ENCODE measurements around the gene CALCA. TPM values are rescaled to one million over a fixed set of nuclear protein-coding genes. Genes with fewer than 3 reads are reported as not detected.

Gene CALCA
- total RNA-seq, 1 donor from 2014 or later: 0.51 TPM

DNA sequence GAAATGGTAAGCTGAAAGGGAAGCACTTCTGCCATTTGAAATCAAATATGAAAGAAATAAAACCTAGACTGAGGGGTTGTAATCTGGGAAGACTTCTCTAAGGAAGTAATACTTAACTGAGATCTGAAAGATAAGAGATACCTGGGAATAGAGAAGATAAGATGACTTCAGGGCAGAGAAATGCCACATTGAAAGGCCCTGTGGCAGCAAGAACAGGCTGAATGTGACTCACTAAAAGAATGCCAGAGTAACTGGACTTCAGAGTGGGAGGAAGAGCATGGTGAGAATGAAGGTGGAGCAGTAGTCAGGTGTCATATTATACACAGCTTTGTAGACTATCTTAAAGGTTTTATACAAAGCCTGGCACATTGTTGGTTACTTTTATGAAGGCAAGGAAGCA is 17.6 kb downstream of the CALCA start:
- DNase-seq (ENCODE audit: low spot score): no peak
- intact Hi-C loops (cut with DNase I): no loop called here

DNA sequence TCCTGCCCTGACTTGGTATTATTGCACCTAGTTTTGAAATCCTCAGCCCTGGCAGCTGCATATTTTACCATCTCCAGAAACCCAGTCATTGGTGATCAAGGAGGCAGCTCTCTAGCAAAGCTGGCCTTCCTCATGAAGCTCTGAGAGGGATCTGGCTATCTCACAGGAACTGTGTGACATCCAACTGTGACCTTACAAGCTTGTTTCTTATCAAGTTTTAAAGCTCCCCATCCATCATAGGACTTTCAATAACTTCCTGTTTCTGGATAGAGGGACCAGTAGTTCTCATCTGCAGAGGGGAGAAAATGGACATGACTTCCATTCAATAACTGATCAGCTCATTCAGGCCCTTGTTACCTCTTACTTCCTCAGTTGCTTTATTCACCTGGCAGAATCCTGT is 18.2 kb downstream of the CALCA start:
- intact Hi-C loops (cut with DNase I): no loop called here

DNA sequence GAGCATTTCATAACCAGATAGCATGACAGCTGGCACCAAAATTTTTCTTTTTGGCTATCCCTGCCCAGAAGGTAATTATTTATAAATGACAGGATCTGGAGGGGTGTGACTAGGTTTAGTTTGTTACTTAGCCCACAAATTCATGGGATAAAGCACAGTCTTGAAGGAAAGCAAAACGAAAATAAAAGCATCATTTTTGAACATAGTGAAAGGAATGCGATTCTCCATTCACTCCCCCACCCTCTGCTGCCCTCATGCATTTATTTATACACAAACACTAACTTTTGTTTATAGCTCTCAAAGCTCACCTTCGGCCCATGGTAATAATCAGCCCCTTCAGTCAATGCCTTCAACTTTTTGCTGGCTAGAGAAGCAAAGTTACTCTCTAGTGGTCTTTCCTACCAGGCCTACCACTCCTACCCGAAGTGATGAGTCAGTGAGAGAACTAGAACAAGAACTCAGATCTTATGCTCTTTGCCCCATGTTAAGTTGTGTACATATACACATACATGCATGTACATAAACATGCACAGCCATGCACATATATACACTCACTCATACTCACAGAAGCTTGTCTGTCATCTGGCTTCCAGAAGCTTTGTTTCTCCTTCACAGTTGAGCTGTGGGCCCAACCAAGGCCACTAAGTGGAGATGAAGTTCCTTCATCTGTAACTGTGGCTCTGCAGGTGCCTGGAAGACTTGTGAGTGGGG is 22.6 kb downstream of the CALCA start:
- intact Hi-C loops (cut with DNase I): no loop called here
- DNase-seq (ENCODE audit: low spot score): no peak

More for the DNA sequence above, 18.2 kb downstream of the CALCA start:
- DNase-seq (ENCODE audit: low spot score): no peak

DNA sequence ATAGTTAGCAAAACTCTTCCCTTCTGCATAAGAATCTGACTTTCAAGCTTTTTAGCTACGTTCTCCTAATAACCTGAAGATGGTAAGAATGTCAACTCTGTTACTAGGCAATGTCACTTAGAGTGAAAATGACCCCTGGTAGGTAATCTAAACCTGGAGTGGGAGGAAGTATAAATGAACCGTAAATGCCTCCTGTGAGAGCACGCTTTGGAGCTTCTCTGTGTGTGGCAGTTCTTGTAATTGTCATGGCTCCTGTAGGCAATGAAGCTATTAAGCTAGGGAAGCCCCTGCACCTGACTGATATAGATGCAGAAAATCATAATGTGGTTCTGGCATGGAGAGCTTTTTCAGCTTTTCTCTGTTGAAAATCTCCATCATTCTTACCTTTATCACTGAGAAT is 29.4 kb downstream of the CALCA start:
- no peak for DNase-seq (ENCODE audit: low spot score)
- intact Hi-C loops (cut with DNase I): no loop called here

DNA sequence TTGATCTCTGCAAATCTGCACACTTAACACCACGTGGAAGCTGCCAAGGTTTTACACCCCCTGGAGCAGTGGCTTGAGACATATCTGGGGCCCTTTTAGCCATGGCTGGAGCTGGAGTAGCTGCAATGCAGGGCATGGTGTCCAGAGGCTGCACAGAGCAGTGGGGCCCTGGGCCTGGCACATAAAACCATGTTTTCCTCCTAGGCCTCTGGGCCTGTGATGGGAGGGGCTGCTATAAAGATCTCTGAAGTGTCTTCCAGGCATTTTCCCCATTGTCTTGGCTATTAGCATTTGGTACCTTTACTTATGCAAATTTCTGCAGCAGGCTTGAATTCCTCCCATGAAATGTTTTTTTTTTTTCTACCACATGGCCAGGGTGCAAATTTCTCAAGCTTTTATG is 33.2 kb downstream of the CALCA start:
- intact Hi-C loops (cut with DNase I): no loop called here
- no peak for DNase-seq (ENCODE audit: low spot score)

DNA sequence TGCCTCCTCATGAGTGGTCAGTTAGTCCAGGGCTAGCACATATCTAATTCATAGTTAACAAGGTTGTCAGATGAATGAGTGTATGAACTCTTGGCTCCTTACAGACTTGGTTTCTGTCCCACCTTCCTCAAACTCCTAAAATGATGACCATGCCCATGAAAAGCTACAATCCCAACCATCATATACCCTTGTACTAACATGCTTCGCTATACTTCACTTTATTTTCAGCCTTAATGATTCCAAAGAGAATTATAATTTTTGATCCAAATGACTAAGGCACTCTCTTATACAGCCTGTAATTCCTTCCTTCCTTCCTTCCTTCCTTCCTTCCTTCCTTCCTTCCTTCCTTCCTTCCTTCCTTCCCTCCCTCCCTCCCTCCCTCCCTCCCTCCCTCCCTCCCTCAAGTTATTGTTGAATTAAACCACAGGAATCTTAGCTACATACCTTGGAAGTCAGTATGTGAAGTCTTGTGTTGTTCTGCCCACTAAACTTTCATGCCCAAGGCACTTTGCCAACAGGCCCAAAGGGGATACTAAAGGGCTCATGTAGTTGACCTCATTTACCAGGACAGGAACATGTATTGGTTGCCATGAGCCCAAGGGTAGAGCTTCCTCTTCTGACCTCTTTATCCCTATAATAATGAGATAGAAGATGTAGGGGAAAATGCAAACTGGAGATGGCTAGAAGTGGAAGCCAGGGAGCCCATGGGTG is 37.4 kb downstream of the CALCA start:
- DNase-seq (ENCODE audit: low spot score): no peak
- intact Hi-C loops (cut with DNase I): no loop called here

DNA sequence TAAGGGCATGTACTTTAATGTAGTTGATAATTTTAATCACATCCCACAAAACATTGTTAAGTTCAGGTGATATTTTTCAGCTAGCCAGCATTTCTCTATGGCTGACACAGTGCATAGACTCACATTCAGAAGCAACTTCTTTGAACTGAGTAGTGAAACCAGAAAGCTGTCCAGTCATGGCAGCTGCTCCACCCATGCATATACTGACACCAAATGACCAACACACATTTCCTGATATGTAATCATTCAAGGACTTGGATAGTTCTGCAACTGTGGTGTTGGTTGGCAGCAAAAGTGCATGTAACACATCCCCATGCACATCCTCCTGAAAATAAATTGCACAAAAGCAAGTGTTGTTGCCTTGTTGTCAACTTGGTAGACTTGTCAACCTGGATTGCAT is 39.7 kb downstream of the CALCA start:
- DNase-seq (ENCODE audit: low spot score): no peak
- intact Hi-C loops (cut with DNase I): no loop called here

DNA sequence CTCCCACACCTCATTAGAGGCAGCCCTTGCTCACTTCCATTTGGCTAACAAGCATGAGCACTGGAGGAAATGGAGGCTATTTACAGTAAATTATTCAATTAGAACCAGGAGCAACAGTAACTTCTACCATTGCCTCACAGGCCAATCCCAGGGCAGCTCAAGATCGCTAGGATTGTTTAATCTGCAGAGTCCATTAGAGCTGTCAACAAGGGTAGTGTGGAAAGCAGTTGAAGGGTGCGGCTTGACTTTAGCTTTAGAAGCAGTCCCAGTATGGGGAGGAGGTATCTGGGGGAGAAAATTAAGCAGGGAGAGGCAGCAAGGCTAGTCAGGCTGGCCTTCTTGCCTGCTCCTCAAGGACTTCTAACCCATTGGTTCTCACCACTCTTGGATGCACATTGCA is 41.8 kb downstream of the CALCA start:
- intact Hi-C loops (cut with DNase I): no loop called here
- DNase-seq (ENCODE audit: low spot score): no peak

DNA sequence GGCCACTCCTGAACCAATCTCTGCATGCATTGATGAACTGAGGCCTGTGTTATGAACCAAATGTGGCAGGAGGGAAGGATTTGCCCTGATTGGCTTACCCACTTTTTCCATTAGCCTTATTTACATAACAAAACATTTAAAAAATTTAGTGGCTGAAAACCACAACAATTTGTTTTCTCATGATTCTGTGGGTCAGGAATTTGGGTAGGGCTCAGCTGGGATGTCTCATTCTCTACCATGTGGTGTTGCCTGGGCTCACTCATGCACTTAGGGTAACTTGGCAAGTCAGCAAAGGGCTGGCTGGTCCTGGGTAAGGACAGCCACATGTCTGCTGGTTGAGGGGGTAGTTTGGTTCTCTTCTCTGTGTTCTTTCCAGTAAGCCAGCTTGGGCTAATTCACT is 45.0 kb downstream of the CALCA start:
- no peak for DNase-seq (ENCODE audit: low spot score)
- intact Hi-C loops (cut with DNase I): no loop called here

DNA sequence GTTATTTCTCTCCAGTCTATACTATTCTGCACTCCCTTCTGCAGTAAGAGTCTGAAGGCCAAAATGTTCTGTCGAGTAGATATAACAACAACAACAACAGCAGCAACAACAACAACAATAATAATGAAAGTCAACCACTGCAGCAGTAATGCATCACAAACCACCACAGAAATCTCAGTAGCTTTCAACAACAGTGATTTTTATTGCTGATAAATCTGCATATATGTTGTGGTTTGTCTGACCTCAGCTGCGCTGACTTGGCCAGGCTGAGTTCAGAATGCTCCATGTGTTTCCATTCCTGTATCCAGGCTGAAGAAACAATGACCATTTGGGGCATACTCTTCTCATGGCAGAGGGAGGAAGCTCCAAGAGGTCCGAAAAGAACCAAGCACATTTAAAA is 47.8 kb downstream of the CALCA start:
- no peak for DNase-seq (ENCODE audit: low spot score)
- intact Hi-C loops (cut with DNase I): no loop called here

Other genes starting within 250 kb of the CALCA start
- 7.9 TPM for gene CYP2R1, start 80.1 kb downstream of the CALCA start, total RNA-seq
- gene CALCB, start 101.2 kb upstream of the CALCA start, total RNA-seq: not detected
- 0.22 TPM for gene INSC, start 142.6 kb upstream of the CALCA start, total RNA-seq

Measured in cardiac septum (tissue), 1 donor.